ENCODE measurements around the gene OMA1.

DNA sequence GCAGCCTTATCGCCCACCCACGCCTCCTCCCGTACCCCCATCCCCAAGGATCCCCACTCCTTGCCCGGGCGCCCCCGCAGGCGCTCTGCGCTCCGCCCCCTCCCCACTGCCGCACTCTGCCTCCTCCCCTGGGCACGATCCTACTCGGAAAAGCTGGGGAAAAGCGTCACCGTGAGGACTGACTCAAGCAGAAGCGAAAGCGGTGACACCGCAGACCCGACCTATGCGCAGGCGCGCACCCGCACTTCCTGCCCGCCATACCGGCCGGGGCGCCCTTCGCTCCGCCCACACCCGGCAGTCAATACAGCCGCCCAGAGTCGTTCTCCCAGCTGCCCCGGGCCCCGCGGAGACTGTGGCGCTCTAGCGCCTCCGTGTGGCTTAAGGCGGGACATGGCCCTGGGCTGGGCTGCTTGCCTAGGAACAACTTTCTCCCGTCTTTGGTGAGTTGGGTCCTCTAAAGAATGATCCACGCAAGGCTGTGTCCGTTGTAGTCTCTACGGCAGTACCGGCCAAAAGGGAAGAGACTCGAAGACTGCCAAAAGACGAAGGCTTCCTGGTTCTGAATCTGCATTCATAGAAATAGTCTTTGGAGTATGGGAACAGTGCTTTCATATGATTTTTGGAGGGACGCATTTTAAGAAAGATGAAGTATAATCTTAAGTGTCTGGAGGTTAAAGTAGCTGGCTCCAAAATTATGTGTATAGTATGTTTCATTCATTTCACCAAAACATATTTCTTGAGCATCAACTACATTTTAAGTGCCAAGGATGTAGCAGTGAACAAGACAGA, at the start of gene OMA1:
- TF ChIP-seq, protein P1, sequence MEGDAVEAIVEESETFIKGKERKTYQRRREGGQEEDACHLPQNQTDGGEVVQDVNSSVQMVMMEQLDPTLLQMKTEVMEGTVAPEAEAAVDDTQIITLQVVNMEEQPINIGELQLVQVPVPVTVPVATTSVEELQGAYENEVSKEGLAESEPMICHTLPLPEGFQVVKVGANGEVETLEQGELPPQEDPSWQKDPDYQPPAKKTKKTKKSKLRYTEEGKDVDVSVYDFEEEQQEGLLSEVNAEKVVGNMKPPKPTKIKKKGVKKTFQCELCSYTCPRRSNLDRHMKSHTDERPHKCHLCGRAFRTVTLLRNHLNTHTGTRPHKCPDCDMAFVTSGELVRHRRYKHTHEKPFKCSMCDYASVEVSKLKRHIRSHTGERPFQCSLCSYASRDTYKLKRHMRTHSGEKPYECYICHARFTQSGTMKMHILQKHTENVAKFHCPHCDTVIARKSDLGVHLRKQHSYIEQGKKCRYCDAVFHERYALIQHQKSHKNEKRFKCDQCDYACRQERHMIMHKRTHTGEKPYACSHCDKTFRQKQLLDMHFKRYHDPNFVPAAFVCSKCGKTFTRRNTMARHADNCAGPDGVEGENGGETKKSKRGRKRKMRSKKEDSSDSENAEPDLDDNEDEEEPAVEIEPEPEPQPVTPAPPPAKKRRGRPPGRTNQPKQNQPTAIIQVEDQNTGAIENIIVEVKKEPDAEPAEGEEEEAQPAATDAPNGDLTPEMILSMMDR (IDR thresholded peaks at IDR 0.05; ENCODE audit: poor library complexity, severe bottlenecking) = peak; percentile 99
- TF ChIP-seq EZH2 (IDR thresholded peaks at IDR 0.05; ENCODE audit: borderline replicate concordance, insufficient read depth, low read length, poor library complexity, severe bottlenecking) (no peak), RAD21 (conservative IDR thresholded peaks at IDR 0.05) (peak; percentile 99), TAF1 (IDR thresholded peaks at IDR 0.05; ENCODE audit: low read depth) (peak; percentile 67), POLR2AphosphoS5 (IDR thresholded peaks at IDR 0.05) (peak; percentile 80), MXI1 (conservative IDR thresholded peaks at IDR 0.05; ENCODE audit: poor library complexity, severe bottlenecking) (peak; percentile 6), EP300 (conservative IDR thresholded peaks at IDR 0.05; ENCODE audit: poor library complexity, severe bottlenecking) (peak; percentile 13), SMC3 (conservative IDR thresholded peaks at IDR 0.05; ENCODE audit: poor library complexity) (peak; percentile 98)

Measured in neural cell (in vitro differentiated cells).